ENCODE data around the gene LAMA2. TPM values are rescaled to one million over a fixed set of nuclear protein-coding genes. Genes with fewer than 3 reads are reported as not detected.

The LAMA2 gene
- total RNA-seq, 1 donor from 2014 or later = 0.47 TPM

GRCh38 chr6:129525055-129525454, 642.1 kb downstream of the LAMA2 start:
- DNase-seq = no peak
- Mint-ChIP-seq H3K4me3 (no peak overlapping the region), H3K9me3 (no peaks in the 10 kb centered on the region), H3K27me3 (peaks cover 13% of the 10 kb centered on the region), H3K4me1 (peaks cover 2% of the 10 kb centered on the region), H3K36me3 (ENCODE audit: low read depth) (no peaks in the 10 kb centered on the region), H3K27ac (no peak overlapping the region)
- intact Hi-C loops (cut with micrococcal nuclease) = no loop called here

DNA sequence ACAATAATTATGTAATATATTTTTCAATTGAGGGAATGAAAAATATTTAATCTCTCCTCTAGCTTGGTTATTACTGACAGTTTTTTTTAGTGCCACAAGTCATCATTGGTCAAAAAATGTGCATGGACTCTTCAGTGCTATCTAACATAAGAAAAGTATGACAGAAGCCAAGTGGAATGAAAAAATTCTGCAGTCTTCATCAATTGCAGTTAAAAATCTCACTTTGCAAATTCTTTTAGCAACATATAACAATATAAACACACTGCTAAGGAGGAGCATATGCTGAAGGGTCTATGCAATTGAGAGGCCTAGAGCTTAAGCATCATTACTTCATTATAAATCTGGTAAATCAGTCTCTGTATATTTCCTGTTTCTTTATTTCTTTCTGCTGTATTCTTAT, 652.0 kb downstream of the LAMA2 start:
- Mint-ChIP-seq H3K27me3 (peaks cover 15% of the 10 kb centered on the region), H3K4me3 (no peak overlapping the region), H3K9me3 (peaks cover 3% of the 10 kb centered on the region), H3K4me1 (no peaks in the 10 kb centered on the region), H3K27ac (no peak overlapping the region), H3K36me3 (ENCODE audit: low read depth) (no peaks in the 10 kb centered on the region)
- intact Hi-C loops (cut with micrococcal nuclease) = no loop called here
- DNase-seq = no peak

DNA sequence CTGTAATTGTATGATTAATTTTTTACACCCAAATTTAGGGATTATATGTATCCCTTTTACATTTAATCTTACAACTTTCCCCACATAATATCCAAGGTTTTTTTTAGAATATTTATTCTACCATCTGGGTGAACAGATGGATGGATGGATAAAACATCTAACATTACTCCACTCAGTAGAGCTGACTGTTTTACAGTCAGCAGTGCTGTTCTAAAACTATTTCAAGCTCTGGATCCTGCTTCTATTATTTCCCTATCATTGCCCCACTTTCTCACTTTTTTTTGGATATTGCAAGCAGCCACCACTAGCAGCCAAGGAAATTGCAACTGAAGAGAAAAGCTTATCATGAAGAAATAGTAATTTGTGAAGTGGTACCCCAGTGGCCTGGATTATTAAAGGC, 653.3 kb downstream of the LAMA2 start:
- Mint-ChIP-seq H3K27me3 (peaks cover 13% of the 10 kb centered on the region), H3K4me3 (no peak overlapping the region), H3K36me3 (ENCODE audit: low read depth) (no peaks in the 10 kb centered on the region), H3K9me3 (peaks cover 3% of the 10 kb centered on the region), H3K27ac (no peak overlapping the region), H3K4me1 (no peaks in the 10 kb centered on the region)
- DNase-seq = no peak
- intact Hi-C loops (cut with micrococcal nuclease) = no loop called here

DNA sequence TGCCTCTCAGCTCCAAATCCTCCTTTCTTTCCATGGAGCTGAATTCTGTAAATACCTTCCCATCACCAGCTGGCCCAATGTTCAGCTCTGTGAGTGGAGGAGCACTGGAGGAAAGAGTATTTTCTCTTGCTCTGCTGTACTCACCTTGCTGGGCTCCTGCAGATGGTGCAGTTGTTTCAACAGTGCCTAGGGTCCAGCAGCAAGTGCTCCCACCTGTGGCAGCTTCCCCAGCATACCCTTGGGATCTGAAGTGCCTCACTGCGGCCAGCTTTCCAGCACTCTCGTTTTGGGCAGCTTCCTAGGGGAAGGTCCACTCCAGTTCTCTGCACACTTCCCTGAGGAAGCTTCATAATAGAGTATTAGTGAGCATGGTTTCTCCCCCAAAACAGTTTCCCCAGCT, 656.1 kb downstream of the LAMA2 start:
- H3K27ac Mint-ChIP-seq = no peak overlapping the region
- no peak for DNase-seq
- H3K27me3 Mint-ChIP-seq = peaks cover 9% of the 10 kb centered on the region
- peaks cover 4% of the 10 kb centered on the region for H3K9me3 Mint-ChIP-seq
- no peaks in the 10 kb centered on the region for H3K4me1 Mint-ChIP-seq
- no peaks in the 10 kb centered on the region for H3K36me3 Mint-ChIP-seq (ENCODE audit: low read depth)
- intact Hi-C loops (cut with micrococcal nuclease) = no loop called here
- no peak overlapping the region for H3K4me3 Mint-ChIP-seq

DNA sequence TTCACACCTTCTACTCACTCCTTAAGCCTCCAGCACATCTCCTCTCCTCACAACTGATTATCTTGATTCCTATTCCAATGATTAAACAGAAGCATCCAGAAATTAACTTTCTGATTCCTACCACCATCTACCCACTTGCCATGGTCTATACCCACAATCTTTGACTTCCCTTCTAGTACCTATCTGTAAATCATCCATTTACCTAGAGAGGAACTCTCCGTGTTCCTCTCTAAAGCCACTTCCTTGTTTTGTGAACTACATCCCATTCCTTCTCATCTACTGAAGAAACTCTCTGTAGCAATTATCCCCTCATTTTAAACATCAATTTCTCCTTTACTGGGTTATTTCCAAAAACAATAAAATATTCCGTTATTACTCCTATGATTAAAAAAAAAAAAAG, 659.8 kb downstream of the LAMA2 start:
- Mint-ChIP-seq H3K36me3 (ENCODE audit: low read depth) (no peaks in the 10 kb centered on the region), H3K4me3 (no peak overlapping the region), H3K4me1 (no peaks in the 10 kb centered on the region), H3K27ac (no peak overlapping the region), H3K9me3 (peaks cover 6% of the 10 kb centered on the region), H3K27me3 (no peaks in the 10 kb centered on the region)
- no peak for DNase-seq
- intact Hi-C loops (cut with micrococcal nuclease) = no loop called here

GRCh38 chr6:129543981-129544380, 661.0 kb downstream of the LAMA2 start:
- no peak for DNase-seq
- intact Hi-C loops (cut with micrococcal nuclease) = no loop called here
- H3K27ac Mint-ChIP-seq = no peak overlapping the region
- no peaks in the 10 kb centered on the region for H3K36me3 Mint-ChIP-seq (ENCODE audit: low read depth)
- H3K4me1 Mint-ChIP-seq = no peaks in the 10 kb centered on the region
- H3K27me3 Mint-ChIP-seq = no peaks in the 10 kb centered on the region
- H3K9me3 Mint-ChIP-seq = peaks cover 6% of the 10 kb centered on the region
- no peak overlapping the region for H3K4me3 Mint-ChIP-seq

DNA sequence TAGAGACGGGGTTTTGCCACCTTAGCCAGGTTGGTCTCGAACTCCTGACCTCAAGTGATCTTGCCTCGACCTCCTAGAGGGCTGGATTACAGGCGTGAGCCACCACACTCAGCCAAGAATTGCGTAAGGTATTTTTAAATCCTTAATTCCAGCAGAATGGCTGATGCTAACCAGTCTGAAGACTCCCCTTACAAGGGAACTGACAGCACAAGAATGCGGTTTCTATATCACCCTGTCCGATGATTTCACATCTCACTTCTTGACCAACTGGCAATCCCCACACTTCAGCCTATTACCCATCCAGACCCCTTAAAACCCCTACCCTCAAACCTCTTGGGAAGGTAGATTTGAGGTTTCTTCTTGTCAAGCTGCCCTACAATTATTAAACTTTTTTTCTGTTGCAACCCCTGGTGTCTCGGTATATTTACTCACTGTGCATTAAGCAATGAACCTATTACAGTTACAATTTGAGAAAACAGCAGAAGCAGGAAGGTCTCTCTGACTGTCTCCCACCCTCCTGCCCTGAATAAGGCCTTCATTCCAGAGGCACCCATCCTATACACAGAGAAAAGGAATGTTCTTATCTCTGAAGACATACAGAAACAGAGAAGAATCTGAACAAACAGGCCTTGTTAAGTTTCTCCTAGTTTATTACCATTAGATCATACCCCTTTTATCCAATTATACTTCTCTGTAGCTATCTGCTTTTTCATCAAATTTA, 662.1 kb downstream of the LAMA2 start:
- H3K36me3 Mint-ChIP-seq (ENCODE audit: low read depth) = no peaks in the 10 kb centered on the region
- H3K9me3 Mint-ChIP-seq = peaks cover 6% of the 10 kb centered on the region
- no peaks in the 10 kb centered on the region for H3K4me1 Mint-ChIP-seq
- no peak overlapping the region for H3K4me3 Mint-ChIP-seq
- no peaks in the 10 kb centered on the region for H3K27me3 Mint-ChIP-seq
- no peak for DNase-seq
- intact Hi-C loops (cut with micrococcal nuclease) = no loop called here
- no peak overlapping the region for H3K27ac Mint-ChIP-seq

GRCh38 chr6:129546702-129547101, 663.8 kb downstream of the LAMA2 start:
- no peaks in the 10 kb centered on the region for H3K4me1 Mint-ChIP-seq
- H3K27ac Mint-ChIP-seq = no peak overlapping the region
- DNase-seq = no peak
- H3K27me3 Mint-ChIP-seq = peaks cover 2% of the 10 kb centered on the region
- peaks cover 6% of the 10 kb centered on the region for H3K9me3 Mint-ChIP-seq
- no peaks in the 10 kb centered on the region for H3K36me3 Mint-ChIP-seq (ENCODE audit: low read depth)
- intact Hi-C loops (cut with micrococcal nuclease) = no loop called here
- H3K4me3 Mint-ChIP-seq = no peak overlapping the region

DNA sequence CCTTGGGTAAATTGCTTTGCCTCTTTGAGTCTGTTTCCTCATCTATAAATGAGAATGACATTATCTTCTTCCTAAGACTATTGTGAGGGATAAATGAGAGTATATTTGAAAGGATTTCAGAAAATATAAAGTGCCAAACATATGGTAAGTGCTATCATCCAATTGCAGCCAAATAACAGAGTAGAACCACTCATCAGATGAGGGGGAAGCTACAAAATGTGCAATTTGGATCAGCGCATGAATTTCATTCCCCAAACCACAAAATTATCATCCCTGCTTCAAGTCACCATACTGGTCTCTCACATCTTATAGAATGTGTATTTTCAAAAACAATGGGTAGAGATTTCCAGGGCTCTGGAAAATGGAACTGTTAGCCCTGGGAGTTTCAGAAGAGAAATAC, 668.5 kb downstream of the LAMA2 start:
- intact Hi-C loops (cut with micrococcal nuclease) = no loop called here

GRCh38 chr6:129552413-129552812, 669.5 kb downstream of the LAMA2 start:
- no peak for DNase-seq
- H3K4me1 Mint-ChIP-seq = no peaks in the 10 kb centered on the region
- no peak overlapping the region for H3K4me3 Mint-ChIP-seq
- intact Hi-C loops (cut with micrococcal nuclease) = no loop called here
- no peak overlapping the region for H3K27ac Mint-ChIP-seq
- no peaks in the 10 kb centered on the region for H3K9me3 Mint-ChIP-seq
- H3K36me3 Mint-ChIP-seq (ENCODE audit: low read depth) = no peaks in the 10 kb centered on the region
- H3K27me3 Mint-ChIP-seq = peaks cover 4% of the 10 kb centered on the region

More for the DNA sequence above, 668.5 kb downstream of the LAMA2 start:
- Mint-ChIP-seq H3K36me3 (ENCODE audit: low read depth) (no peaks in the 10 kb centered on the region), H3K9me3 (no peaks in the 10 kb centered on the region), H3K4me3 (no peak overlapping the region), H3K27me3 (peaks cover 4% of the 10 kb centered on the region), H3K4me1 (no peaks in the 10 kb centered on the region), H3K27ac (no peak overlapping the region)
- no peak for DNase-seq

DNA sequence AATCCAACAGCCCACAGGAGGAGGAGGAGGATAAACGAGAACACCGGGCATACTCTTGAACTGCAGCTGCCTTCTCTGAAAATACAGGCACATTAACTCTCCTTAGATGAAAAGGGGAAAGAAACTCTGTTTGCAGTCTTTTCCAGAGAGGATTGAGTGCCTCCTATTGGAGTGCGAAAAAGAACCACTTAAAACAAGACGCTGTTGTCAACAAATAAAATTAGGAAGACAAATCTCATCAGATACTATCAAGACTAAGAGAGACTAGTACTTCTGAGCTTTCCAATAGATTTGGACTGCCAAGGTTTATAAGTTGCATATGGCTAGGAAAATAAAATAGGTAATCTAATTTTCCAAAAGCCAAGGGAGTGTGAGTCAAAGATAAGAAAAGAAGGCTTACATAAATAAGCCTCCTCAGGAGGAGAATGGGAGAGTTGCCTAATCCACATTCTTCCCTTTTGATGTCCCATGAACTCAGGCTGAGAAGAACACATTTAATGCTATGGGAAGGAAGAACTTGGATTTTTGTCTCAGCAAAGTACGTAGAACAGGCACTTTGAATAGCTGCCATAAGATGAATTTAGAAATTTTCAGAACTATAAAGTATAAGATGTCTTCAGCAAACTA, 672.4 kb downstream of the LAMA2 start:
- intact Hi-C loops (cut with micrococcal nuclease) = no loop called here
- H3K4me1 Mint-ChIP-seq = no peaks in the 10 kb centered on the region
- H3K27ac Mint-ChIP-seq = no peak overlapping the region
- H3K27me3 Mint-ChIP-seq = peaks cover 4% of the 10 kb centered on the region
- no peak for DNase-seq
- H3K4me3 Mint-ChIP-seq = no peak overlapping the region
- no peaks in the 10 kb centered on the region for H3K9me3 Mint-ChIP-seq
- no peaks in the 10 kb centered on the region for H3K36me3 Mint-ChIP-seq (ENCODE audit: low read depth)

DNA sequence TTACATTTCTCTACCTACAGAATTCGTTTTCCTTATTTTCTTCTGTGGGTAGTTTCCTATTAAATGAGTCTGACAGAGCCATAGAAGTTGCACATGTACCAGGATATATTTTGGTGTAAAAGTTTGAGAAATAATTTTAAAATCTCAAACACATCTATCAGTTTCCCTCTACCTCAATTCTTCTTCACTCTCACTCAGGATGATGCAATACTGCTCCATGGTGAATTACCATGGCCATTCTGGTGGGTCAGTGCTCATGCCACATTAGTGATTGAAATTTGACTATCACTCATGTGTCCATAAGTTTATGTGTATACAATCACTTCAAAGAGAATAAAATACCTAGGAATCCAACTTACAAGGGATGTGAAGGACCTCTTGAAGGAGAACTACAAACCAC, 675.3 kb downstream of the LAMA2 start:
- Mint-ChIP-seq H3K4me3 (no peak overlapping the region), H3K4me1 (no peaks in the 10 kb centered on the region), H3K9me3 (no peaks in the 10 kb centered on the region), H3K27me3 (peaks cover 5% of the 10 kb centered on the region), H3K27ac (no peak overlapping the region), H3K36me3 (ENCODE audit: low read depth) (no peaks in the 10 kb centered on the region)
- no peak for DNase-seq
- intact Hi-C loops (cut with micrococcal nuclease) = no loop called here

GRCh38 chr6:129565366-129565765, 682.4 kb downstream of the LAMA2 start:
- no peak overlapping the region for H3K4me3 Mint-ChIP-seq
- peaks cover 9% of the 10 kb centered on the region for H3K27me3 Mint-ChIP-seq
- H3K9me3 Mint-ChIP-seq = peaks cover 4% of the 10 kb centered on the region
- no peak for DNase-seq
- intact Hi-C loops (cut with micrococcal nuclease) = loop anchor here (10.0 kb wide), 1 partner anchor 841 kb away; no protein-coding TSS in a partner anchor
- H3K4me1 Mint-ChIP-seq = no peaks in the 10 kb centered on the region
- H3K27ac Mint-ChIP-seq = no peak overlapping the region
- no peaks in the 10 kb centered on the region for H3K36me3 Mint-ChIP-seq (ENCODE audit: low read depth)

DNA sequence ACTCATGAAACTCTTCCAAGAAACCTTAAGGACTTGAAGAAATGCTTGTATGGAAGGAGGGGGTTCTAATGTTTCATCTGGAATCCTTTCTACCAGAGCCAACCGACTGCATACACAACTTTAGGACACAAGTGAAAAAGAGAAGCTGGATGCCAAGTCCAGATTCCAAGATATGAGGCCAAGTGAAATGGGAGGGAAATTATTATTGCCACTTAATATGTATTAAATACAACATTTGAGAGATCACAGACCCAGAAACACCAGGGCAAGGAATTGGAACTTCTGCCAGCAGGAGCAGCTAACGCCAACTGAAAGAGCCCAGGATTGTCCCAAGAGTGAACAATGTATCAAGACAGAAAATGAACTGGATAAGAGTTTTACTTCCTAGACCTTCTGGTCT, 682.9 kb downstream of the LAMA2 start:
- no peak overlapping the region for H3K4me3 Mint-ChIP-seq
- no peak overlapping the region for H3K27ac Mint-ChIP-seq
- H3K9me3 Mint-ChIP-seq = peaks cover 6% of the 10 kb centered on the region
- no peaks in the 10 kb centered on the region for H3K4me1 Mint-ChIP-seq
- intact Hi-C loops (cut with micrococcal nuclease) = loop anchor here (10.0 kb wide), 1 partner anchor 841 kb away; no protein-coding TSS in a partner anchor
- DNase-seq = no peak
- no peaks in the 10 kb centered on the region for H3K36me3 Mint-ChIP-seq (ENCODE audit: low read depth)
- peaks cover 7% of the 10 kb centered on the region for H3K27me3 Mint-ChIP-seq

Measured in activated CD4-positive, alpha-beta T cell treated with anti-CD3 and anti-CD28 coated beads, Interleukin-2, amount 10 ng/mL, durations not matched to agents 24 days and 14 days (primary cell).